Sciatic nerve (tissue), 2 donors: ENCODE results near the gene RAVER1. TPM values are rescaled to one million over a fixed set of nuclear protein-coding genes. Genes with fewer than 3 reads are reported as not detected.
A peak's percentile ranks its signal among the peaks of the same experiment; 100 is the strongest.

ENCODE experiments used
- ATAC-seq: fragments of 200-7000 bp; cut with Tn5 transposase; one replicate; pipeline ENCODE4 v1.9.1; 2020; ENCODE audit warnings: mild to moderate bottlenecking, moderate library complexity
- DNase-seq: peaks from one replicate; pipeline ENCODE4 v3.0.0-alpha.2; 2020; ENCODE audit warnings: low spot score
- intact Hi-C: fragments of 100-400 bp; cut with DNase I; formaldehyde crosslinking; loops from one replicate; pipeline ENCODE4 v1.14.2; 2022
- total RNA-seq: library from RNA; stranded (reverse); fragmentation: NEBNext Ultra II Directional; extraction: Animal tissue kit (Norgen Biotek cat#: 25700); gene quantifications from one replicate; pipeline ENCODE4 v1.2.1, GENCODE V29; 2021
- donor health status: DM: no; HTN: no; CAD: no.
- donor health status: DM: no; HTN: no; CAD: no.

Gene RAVER1
- total RNA-seq, 1 donor from 2014 or later = 20.3 TPM

DNA sequence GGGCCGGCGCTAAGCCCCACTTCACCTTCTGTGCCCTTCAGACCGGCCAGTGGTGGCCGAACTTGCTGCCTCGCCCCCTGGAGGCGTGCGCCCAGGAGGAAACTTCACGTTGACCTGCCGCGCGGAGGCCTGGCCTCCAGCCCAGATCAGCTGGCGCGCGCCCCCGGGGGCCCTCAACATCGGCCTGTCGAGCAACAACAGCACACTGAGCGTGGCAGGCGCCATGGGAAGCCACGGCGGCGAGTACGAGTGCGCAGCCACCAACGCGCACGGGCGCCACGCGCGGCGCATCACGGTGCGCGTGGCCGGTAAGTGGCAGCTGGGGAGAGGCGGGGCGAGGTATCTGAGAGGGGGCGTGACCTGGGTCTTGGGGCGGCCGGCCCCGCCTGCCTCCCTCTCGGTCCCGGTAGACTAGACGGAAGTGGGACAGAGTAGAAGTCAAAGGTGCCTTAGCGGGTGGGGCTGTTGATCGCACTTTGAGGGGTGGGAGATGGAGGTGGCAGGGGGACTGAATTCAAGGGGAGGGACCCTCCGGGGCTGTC lies 38.0 kb downstream of the RAVER1 start:
- ATAC-seq = no peak
- no peak for DNase-seq
- intact Hi-C loops = no loop called here

DNA sequence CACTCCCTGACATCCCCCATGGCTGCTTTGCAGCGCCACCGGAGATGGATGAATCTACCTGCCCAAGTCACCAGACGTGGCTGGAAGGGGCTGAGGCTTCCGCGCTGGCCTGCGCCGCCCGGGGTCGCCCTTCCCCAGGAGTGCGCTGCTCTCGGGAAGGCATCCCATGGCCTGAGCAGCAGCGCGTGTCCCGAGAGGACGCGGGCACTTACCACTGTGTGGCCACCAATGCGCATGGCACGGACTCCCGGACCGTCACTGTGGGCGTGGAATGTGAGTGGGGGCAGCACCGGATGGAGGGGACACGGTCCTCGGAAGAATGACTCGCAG lies 39.0 kb downstream of the RAVER1 start:
- DNase-seq = no peak
- intact Hi-C loops = no loop called here
- ATAC-seq = no peak

DNA sequence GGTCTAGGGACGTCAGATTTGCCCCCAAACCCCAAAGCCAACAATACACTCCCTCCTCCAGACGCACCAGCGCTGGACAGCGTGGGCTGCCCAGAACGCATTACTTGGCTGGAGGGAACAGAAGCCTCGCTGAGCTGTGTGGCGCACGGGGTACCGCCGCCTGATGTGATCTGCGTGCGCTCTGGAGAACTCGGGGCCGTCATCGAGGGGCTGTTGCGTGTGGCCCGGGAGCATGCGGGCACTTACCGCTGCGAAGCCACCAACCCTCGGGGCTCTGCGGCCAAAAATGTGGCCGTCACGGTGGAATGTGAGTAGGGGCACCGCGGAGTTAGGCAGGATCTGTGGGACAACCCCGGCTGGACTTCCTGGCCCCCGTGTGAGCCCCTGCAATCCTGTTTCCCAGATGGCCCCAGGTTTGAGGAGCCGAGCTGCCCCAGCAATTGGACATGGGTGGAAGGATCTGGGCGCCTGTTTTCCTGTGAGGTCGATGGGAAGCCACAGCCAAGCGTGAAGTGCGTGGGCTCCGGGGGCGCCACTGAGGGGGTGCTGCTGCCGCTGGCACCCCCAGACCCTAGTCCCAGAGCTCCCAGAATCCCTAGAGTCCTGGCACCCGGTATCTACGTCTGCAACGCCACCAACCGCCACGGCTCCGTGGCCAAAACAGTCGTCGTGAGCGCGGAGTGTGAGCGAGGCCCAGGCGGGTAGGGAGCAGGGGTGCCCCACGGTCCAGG lies 39.5 kb downstream of the RAVER1 start:
- intact Hi-C loops = no loop called here
- no peak for DNase-seq
- ATAC-seq = no peak

DNA sequence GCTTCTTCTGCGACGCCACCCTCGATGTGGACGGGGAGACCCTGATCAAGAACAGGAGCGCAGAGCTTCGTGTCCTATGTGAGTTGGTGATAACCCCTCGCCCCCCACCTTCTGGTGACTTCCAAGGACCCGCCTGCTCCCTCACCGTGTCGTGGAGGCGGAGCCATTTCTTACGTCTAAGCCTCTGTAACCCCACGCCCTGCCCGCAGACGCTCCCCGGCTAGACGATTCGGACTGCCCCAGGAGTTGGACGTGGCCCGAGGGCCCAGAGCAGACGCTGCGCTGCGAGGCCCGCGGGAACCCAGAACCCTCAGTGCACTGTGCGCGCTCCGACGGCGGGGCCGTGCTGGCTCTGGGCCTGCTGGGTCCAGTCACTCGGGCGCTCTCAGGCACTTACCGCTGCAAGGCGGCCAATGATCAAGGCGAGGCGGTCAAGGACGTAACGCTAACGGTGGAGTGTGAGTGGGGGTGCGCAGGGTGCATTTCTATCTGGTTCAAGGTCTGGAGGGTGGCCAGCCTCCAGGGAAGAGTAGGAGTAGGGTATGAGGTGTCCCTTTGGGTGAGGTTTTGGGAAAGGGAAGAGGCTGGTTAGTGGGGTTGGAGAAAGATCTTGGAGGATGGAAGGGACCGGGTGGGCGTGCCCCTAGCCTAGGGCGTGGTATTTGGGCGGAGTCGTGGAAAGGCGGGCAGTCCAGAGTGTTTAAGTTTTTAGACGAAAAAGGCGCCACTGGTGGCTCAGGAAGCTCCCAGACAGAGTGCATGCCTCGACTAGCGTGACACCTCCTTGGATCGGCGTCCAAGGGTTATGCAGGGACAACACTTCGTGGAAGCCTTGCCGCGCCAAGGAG lies 40.3 kb downstream of the RAVER1 start:
- no peak for ATAC-seq
- no peak for DNase-seq
- intact Hi-C loops = no loop called here

DNA sequence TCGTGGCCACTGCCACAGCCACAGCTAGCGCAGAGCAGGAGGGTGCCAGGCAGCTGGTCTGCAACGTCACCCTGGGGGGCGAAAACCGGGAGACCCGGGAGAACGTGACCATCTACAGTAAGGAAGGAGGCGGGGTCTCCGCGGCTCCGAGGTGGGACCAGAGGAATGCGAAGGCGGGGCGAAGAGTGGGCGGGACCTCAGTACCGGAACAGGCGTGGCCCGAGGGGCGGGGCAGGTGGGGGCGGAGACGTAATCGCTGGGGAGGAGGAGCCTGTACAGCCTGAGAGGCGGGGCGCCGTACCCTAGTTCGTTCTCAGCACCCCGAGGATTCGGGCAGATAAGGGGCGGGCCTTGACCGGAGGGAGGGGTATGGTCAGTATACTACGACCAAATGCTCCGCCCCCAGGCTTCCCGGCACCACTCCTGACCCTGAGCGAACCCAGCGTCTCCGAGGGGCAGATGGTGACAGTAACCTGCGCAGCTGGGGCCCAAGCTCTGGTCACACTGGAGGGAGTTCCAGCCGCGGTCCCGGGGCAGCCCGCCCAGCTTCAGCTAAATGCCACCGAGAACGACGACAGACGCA lies 41.0 kb downstream of the RAVER1 start:
- peak; percentile 88 for DNase-seq
- intact Hi-C loops = no loop called here
- ATAC-seq = peak; percentile 68

DNA sequence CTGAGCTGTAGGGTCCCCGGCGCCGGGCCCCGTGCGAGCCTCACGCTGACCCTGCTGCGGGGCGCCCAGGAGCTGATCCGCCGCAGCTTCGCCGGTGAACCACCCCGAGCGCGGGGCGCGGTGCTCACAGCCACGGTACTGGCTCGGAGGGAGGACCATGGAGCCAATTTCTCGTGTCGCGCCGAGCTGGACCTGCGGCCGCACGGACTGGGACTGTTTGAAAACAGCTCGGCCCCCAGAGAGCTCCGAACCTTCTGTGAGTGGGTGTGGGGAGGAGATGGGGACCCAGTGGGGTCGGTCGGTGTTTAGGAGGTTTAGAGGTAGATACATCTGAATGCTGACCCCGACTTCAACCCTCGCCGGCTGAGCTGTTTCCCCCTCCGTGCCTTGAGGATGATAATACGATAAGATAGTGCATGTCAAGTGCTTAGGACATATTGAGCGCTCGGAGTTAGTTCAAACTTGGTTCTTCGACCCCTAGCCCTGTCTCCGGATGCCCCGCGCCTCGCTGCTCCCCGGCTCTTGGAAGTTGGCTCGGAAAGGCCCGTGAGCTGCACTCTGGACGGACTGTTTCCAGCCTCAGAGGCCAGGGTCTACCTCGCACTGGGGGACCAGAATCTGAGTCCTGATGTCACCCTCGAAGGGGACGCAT lies 41.6 kb downstream of the RAVER1 start:
- DNase-seq (no peak), ATAC-seq (no peak)
- intact Hi-C loops = no loop called here

DNA sequence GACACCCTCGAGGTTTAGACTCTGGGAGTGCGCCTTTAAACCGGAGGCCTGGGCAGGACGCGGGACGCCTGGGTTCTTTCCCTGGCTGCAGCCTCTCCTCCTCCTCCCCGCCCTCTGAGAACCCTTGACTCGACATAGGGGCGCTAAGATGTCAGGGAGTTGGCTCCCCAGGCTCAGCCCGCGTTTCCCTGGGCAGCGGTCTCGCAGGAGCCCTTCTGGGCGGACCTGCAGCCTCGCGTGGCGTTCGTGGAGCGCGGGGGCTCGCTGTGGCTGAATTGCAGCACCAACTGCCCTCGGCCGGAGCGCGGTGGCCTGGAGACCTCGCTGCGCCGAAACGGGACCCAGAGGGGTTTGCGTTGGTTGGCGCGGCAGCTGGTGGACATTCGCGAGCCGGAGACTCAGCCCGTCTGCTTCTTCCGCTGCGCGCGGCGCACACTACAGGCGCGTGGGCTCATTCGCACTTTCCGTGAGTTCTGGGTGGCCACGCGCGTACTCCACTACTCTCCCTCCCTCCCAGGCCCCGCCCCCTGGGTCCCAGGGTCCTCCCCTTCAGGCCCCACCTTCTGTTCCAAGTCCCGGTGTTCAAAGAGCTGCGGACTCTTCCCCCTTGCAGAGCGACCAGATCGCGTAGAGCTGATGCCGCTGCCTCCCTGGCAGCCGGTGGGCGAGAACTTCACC lies 42.3 kb downstream of the RAVER1 start:
- intact Hi-C loops = no loop called here
- ATAC-seq (peak; percentile 41), DNase-seq (no peak)

DNA sequence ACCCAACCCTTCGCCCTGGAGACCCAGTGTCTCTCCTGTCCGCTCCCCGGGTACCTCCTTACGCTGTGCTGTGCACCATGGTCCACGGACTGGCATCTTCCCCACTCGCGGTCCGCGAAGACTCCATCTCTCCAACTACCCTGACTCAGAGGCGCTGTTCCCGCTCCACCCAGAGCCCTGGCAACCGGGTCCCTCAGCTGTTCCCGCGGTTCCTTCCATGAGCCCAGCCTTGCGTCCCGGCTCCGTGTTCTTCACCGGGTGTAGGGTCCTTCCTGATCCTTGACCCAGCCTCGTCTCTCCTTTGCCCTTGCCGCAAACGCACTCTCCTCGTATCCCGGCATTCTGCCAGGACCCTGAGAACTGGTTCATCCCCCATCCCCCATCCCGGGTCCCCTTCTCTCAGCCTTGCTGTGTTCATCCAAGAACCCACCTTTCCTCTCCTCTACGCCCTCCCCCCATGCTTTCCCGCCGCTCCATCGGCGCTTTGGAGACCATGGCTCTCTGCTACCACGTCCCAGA lies 42.9 kb downstream of the RAVER1 start:
- ATAC-seq = no peak
- DNase-seq = no peak
- intact Hi-C loops = no loop called here

DNA sequence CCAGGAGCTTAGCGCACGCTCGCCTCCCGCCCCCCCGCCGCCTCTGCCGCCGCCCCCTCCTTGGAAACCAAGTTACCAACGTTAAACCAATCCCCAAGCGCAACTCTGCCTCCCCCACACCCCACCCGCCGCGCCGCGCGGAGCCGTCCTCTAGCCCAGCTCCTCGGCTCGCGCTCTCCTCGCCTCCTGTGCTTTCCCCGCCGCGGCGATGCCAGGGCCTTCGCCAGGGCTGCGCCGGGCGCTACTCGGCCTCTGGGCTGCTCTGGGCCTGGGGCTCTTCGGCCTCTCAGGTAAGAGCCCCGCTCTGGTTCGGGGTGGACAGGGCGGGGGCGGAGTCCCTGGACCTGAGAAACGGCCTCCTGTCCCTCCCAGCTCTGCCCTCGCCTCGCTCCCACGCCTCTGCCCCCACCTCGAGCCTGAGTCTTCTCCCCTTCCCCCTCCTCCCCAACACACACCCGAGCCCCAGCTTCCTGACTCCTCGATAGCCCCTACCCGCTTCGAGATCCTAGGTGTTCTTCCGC lies 43.4 kb downstream of the RAVER1 start, which contains the start of gene ICAM5:
Gene ICAM5 (plus strand): TSS at position 117 of the 521 bp plus-strand sequence. CDS start 92 bp downstream, at position 209.
- intact Hi-C loops = no loop called here
- DNase-seq = no peak
- ATAC-seq = no peak

DNA sequence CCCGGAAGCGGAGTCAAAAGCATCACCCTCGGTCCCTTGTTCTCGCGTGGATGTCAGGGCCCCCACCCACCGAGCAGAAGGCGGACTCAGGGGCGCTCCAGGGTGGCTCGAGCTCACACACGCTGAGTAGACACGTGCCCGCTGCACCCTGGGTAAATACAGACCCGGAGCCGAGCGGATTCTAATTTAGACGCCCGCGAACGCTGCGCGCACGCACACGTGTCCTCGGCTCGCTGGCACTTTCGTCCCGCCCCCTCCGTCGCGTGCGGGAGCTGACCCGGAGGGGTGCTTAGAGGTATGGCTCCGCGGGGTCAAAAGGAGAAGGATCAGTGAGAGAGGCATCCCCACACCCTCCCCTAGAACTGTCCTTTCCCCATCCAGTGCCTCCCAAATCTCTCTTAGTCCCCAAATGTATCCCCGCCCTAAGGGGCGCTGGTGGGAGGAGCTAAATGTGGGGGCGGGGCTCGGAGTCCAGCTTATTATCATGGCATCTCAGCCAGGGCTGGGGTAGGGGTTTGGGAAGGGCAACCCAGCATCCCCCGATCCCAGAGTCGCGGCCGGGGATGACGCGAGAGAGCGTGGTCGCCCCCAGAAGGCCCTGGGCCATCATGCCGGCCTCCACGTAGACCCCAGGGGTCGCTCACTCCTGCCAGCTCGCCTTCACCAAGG lies 44.0 kb downstream of the RAVER1 start:
- intact Hi-C loops = no loop called here
- no peak for ATAC-seq
- DNase-seq = no peak

DNA sequence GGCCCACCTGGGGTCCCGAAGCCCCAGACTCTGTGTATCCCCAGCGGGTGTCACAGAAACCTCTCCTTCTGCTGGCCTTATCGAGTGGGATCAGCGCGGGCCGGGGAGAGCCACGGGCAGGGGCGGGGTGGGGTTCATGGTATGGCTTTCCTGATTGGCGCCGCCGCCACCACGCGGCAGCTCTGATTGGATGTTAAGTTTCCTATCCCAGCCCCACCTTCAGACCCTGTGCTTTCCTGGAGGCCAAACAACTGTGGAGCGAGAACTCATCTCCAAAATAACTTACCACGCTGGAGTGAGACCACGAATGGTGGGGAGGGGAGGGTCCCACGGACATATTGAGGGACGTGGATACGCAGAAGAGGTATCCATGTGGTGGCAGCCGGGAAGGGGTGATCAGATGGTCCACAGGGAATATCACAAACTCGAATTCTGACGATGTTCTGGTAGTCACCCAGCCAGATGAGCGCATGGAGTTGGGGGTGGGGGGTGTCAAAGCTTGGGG lies 44.6 kb downstream of the RAVER1 start:
- intact Hi-C loops = no loop called here
- no peak for ATAC-seq
- no peak for DNase-seq

DNA sequence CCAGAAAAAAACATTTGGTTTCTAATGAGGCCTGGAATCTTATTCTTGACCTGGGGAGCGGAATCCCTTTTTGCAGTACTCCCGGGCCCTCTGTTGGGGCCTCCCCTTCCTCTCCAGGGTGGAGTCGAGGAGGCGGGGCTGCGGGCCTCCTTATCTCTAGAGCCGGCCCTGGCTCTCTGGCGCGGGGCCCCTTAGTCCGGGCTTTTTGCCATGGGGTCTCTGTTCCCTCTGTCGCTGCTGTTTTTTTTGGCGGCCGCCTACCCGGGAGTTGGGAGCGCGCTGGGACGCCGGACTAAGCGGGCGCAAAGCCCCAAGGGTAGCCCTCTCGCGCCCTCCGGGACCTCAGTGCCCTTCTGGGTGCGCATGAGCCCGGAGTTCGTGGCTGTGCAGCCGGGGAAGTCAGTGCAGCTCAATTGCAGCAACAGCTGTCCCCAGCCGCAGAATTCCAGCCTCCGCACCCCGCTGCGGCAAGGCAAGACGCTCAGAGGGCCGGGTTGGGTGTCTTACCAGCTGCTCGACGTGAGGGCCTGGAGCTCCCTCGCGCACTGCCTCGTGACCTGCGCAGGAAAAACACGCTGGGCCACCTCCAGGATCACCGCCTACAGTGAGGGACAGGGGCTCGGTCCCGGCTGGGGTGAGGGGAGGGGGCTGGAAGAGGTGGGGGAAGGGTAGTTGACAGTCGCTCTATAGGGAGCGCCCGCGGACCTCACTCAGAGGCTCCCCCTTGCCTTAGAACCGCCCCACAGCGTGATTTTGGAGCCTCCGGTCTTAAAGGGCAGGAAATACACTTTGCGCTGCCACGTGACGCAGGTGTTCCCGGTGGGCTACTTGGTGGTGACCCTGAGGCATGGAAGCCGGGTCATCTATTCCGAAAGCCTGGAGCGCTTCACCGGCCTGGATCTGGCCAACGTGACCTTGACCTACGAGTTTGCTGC lies 46.3 kb downstream of the RAVER1 start, which contains the start of gene ICAM4:
Gene ICAM4 (plus strand): TSS at position 153 of the 935 bp plus-strand sequence. CDS start 58 bp downstream, at position 211.
- peak; percentile 29 for ATAC-seq
- DNase-seq = no peak
- intact Hi-C loops = no loop called here

DNA sequence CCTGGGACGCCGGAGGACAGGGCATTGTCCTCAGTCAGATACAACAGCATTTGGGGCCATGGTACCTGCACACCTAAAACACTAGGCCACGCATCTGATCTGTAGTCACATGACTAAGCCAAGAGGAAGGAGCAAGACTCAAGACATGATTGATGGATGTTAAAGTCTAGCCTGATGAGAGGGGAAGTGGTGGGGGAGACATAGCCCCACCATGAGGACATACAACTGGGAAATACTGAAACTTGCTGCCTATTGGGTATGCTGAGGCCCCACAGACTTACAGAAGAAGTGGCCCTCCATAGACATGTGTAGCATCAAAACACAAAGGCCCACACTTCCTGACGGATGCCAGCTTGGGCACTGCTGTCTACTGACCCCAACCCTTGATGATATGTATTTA lies 47.9 kb downstream of the RAVER1 start:
- ATAC-seq = no peak
- intact Hi-C loops = no loop called here
- no peak for DNase-seq

DNA sequence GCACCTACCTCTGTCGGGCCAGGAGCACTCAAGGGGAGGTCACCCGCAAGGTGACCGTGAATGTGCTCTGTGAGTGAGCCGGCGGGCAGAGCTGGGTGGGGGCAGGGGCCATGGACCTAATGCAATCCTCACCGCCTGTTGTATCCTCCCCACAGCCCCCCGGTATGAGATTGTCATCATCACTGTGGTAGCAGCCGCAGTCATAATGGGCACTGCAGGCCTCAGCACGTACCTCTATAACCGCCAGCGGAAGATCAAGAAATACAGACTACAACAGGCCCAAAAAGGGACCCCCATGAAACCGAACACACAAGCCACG lies 48.4 kb downstream of the RAVER1 start:
- intact Hi-C loops = no loop called here
- no peak for DNase-seq
- ATAC-seq = no peak

DNA sequence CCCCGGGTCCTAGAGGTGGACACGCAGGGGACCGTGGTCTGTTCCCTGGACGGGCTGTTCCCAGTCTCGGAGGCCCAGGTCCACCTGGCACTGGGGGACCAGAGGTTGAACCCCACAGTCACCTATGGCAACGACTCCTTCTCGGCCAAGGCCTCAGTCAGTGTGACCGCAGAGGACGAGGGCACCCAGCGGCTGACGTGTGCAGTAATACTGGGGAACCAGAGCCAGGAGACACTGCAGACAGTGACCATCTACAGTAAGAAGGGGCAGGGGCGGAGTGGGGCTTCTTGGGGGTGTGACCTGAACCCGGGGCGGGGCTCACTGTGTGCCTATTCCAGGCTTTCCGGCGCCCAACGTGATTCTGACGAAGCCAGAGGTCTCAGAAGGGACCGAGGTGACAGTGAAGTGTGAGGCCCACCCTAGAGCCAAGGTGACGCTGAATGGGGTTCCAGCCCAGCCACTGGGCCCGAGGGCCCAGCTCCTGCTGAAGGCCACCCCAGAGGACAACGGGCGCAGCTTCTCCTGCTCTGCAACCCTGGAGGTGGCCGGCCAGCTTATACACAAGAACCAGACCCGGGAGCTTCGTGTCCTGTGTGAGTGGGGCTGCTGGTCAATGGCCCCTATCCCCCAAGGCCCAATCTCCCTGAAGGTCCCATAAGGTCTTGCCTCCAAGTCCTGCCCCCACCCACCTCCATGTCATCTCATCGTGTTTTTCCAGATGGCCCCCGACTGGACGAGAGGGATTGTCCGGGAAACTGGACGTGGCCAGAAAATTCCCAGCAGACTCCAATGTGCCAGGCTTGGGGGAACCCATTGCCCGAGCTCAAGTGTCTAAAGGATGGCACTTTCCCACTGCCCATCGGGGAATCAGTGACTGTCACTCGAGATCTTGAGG lies 49.0 kb downstream of the RAVER1 start:
- no peak for DNase-seq
- ATAC-seq = no peak
- intact Hi-C loops = no loop called here
